GM12878 (cell line): ENCODE measurements around the gene INSIG1. TPM values are rescaled to one million over a fixed set of nuclear protein-coding genes. Genes with fewer than 3 reads are reported as not detected.

ENCODE experiments used
- ATAC-seq: fragments of 200-7000 bp; cut with Tn5 transposase; 3 replicates; pipeline ENCODE4 v1.9.1; 2020; ENCODE audit warnings: mild to moderate bottlenecking, moderate library complexity
- BruUV-seq: library from RNA; stranded (reverse); fragments of 400-500 nt; replicated peaks from 2 replicates; lab custom pipeline; 2021; lab: Mats Ljungman, UMichigan
- CTCF ChIA-PET: fragments of 300-600 bp; sonication (Branson Sonifier 250); formaldehyde crosslinking; extraction: SDS; loops from one replicate; lab custom pipeline; 2021; ENCODE audit warnings: inconsistent platforms; lab: Yijun Ruan, JAX
- POLR2A ChIA-PET: fragments of 350-600 bp; formaldehyde crosslinking; extraction: SDS; loops from one replicate; lab custom pipeline; 2021; ENCODE audit warnings: inconsistent platforms; lab: Charles Lee
- RAD21 ChIA-PET: fragments of 300-600 bp; sonication (Branson Sonifier 250); formaldehyde crosslinking; loops from one replicate; lab custom pipeline; 2023; ENCODE audit warnings: antibody characterized with exemption; ENCODE audit not compliant: unreplicated experiment; lab: Charles Lee
- SMC1A ChIA-PET: fragments of 300-600 bp; sonication (Branson Sonifier 250); formaldehyde crosslinking; loops from one replicate; lab custom pipeline; 2023; ENCODE audit not compliant: unreplicated experiment, uncharacterized antibody; lab: Charles Lee
- DNase-seq: peaks from one replicate; pipeline ENCODE4 v3.0.0-alpha.2; 2011; ENCODE audit warnings: low read depth, low spot score
- FAIRE-seq: peaks from 3 replicates; lab custom pipeline; 2011; peaks lifted over from hg19 to GRCh38; lab: Jason Lieb, UNC
- H2AFZ ChIP-seq: 2 replicates; pipeline ENCODE4 v1.6.0; 2011; ENCODE audit warnings: low read depth, low read length, control low read depth; ENCODE audit not compliant: control insufficient read depth
- H3K27ac ChIP-seq: 2 replicates; pipeline ENCODE4 v1.5.1; 2011; ENCODE audit warnings: control low read depth; ENCODE audit not compliant: control insufficient read depth, insufficient read depth
- H3K27me3 ChIP-seq, 2 experiments: replicated peaks in 1 of 2; 2 replicates each; pipeline versions ENCODE4 v1.6.0 to v1.6.1; 2011; ENCODE audit warnings: low read length in 1 of 2; ENCODE audit not compliant: control insufficient read depth in 2 of 2, insufficient read depth in 2 of 2
- H3K36me3 ChIP-seq, 2 experiments: 2 replicates each; pipeline ENCODE4 v1.5.1; 2011; ENCODE audit warnings: low read length in 1 of 2; ENCODE audit not compliant: control insufficient read depth in 2 of 2, insufficient read depth in 2 of 2
- H3K4me1 ChIP-seq: 2 replicates; pipeline ENCODE4 v1.6.1; 2011; ENCODE audit warnings: mild to moderate bottlenecking, low read length, moderate library complexity, mixed read lengths; ENCODE audit not compliant: control insufficient read depth, insufficient read depth
- H3K4me2 ChIP-seq: 2 replicates; pipeline ENCODE4 v1.6.0; 2011; ENCODE audit warnings: control low read depth; ENCODE audit not compliant: control insufficient read depth, insufficient read depth
- H3K4me3 ChIP-seq: fragments of 200-600 bp; sonication (generic); 2 replicates; pipeline ENCODE4 v1.5.1; 2016
- H3K79me2 ChIP-seq: 2 replicates; pipeline ENCODE4 v1.6.0; 2011; ENCODE audit warnings: low read length; ENCODE audit not compliant: control insufficient read depth, insufficient read depth
- H3K9ac ChIP-seq: 2 replicates; pipeline ENCODE4 v1.8.0; 2011; ENCODE audit warnings: low read length, control low read depth, mixed read lengths; ENCODE audit not compliant: control insufficient read depth, insufficient read depth
- H3K9me3 ChIP-seq: replicated peaks from 3 replicates; pipeline ENCODE4 v1.5.1; 2011; ENCODE audit warnings: mild to moderate bottlenecking, low read length; ENCODE audit not compliant: control insufficient read depth, insufficient read depth
- H4K20me1 ChIP-seq: 2 replicates; pipeline ENCODE4 v1.6.0; 2011; ENCODE audit not compliant: control insufficient read depth, insufficient read depth
- ASH2L ChIP-seq: fragments of 300-600, 200-600 bp; sonication (generic); IDR thresholded peaks from 2 replicates; pipeline ENCODE4 v1.6.1; 2017; ENCODE audit warnings: low read depth, mild to moderate bottlenecking, borderline replicate concordance
- BHLHE40 ChIP-seq, 2 experiments: fragments of 450-650 bp in 1 of 2; IDR thresholded peaks; 2 replicates each; pipeline ENCODE4 v1.6.1; 2011 to 2017; ENCODE audit warnings: low read depth in 2 of 2, borderline replicate concordance in 1 of 2, improper control_type of control experiment in 1 of 2, low read length in 1 of 2, mild to moderate bottlenecking in 1 of 2
- MYB ChIP-seq: fragments of 150-350 bp; IDR thresholded peaks from 2 replicates; pipeline ENCODE4 v1.6.1; 2014; ENCODE audit warnings: mild to moderate bottlenecking, low read depth, low read length, borderline replicate concordance
- RAD51 ChIP-seq: fragments of 450-650 bp; IDR thresholded peaks from 2 replicates; pipeline ENCODE4 v1.6.1; 2016; ENCODE audit warnings: moderate library complexity, mild to moderate bottlenecking, inconsistent platforms
- RCOR1 ChIP-seq: conservative IDR thresholded peaks from 2 replicates; pipeline ENCODE4 v1.6.1; 2012; ENCODE audit warnings: low read depth, low read length, improper control_type of control experiment
- SMARCA5 ChIP-seq: fragments of 450-650 bp; IDR thresholded peaks from 2 replicates; pipeline ENCODE4 v1.6.1; 2017; ENCODE audit warnings: mild to moderate bottlenecking
- TAF1 ChIP-seq: IDR thresholded peaks from 2 replicates; pipeline ENCODE4 v1.6.1; 2011; ENCODE audit warnings: mild to moderate bottlenecking, low read depth, low read length, borderline replicate concordance
- YBX1 ChIP-seq: fragments of 450-650 bp; IDR thresholded peaks from 2 replicates; pipeline ENCODE4 v1.6.1; 2016; ENCODE audit warnings: antibody characterized with exemption
- WGBS: methylation state at CpG from one replicate; pipeline ENCODE4 v1.1.6; 2016; ENCODE audit warnings: low lambda C conversion rate; ENCODE audit not compliant: insufficient replicate concordance, insufficient coverage; ENCODE audit errors: missing lambda C conversion rate; 5-methylcytosine and 5-hydroxymethylcytosine counted together
- in situ Hi-C: fragments of 300-500 bp; cut with MboI; formaldehyde crosslinking; loops from 9 replicates; pipeline ENCODE4 v1.14.3; 2018; ENCODE audit warnings: mixed read lengths
- intact Hi-C: fragments of 100-400 bp; cut with micrococcal nuclease; formaldehyde crosslinking; loops from one replicate; pipeline ENCODE4 v1.14.2; 2022; ENCODE audit not compliant: unreplicated experiment
- polyA plus RNA-seq, 11 experiments: library from polyadenylated mRNA; depleted of rRNA in 4 of 11; unstranded in 6 of 11; stranded (reverse) in 5 of 11; fragments of >200 nt; fragmentation: Nextera tagmentation in 4 of 11; fragmentation: Illumina TruSeq in 1 of 11; extraction: Ambion mirVana in 4 of 11; extraction: Trizol in 1 of 11; gene quantifications; 1 replicate in 1 of 11; 2 replicates in 10 of 11; pipeline versions ENCODE4 v1.2.1 to v1.2.3, GENCODE V29; 2011 to 2016; ENCODE audit warnings: inconsistent platforms in 2 of 11, missing spikeins in 2 of 11, low read depth in 1 of 11
- total RNA-seq, 4 experiments: library from RNA; depleted of rRNA in 3 of 4; stranded (reverse); fragments of >200 nt in 3 of 4; fragmentation: Illumina TruSeq in 1 of 4; extraction: Trizol in 1 of 4; gene quantifications; 2 replicates each; pipeline versions ENCODE4 v1.2.1 to v1.2.3, GENCODE V29; 2013 to 2021
- TF ChIP-seq, protein P1 (sequence below): IDR thresholded peaks from 2 replicates; pipeline ENCODE4 v1.6.1; 2012; ENCODE audit warnings: improper control_type of control experiment, low read depth, low read length; ENCODE audit not compliant: insufficient replicate concordance
- TF ChIP-seq, protein P2 (sequence below): IDR thresholded peaks from 2 replicates; pipeline ENCODE4 v1.6.1; 2012; ENCODE audit warnings: low read depth, low read length, improper control_type of control experiment
- TF ChIP-seq, protein P3 (sequence below): IDR thresholded peaks from 2 replicates; pipeline ENCODE4 v1.6.1; 2012; ENCODE audit warnings: mild to moderate bottlenecking, low read depth, low read length
- TF ChIP-seq, protein P4 (sequence below): IDR thresholded peaks from 2 replicates; pipeline ENCODE4 v1.6.1; 2012; ENCODE audit warnings: low read length, inconsistent platforms

The INSIG1 gene
- total and polyA plus RNA-seq, 10 of the 15 experiments (the other 5 are each of a cell fraction or from before 2014, with no cell fraction given): 29.6 to 168 (median 91.1) TPM

DNA sequence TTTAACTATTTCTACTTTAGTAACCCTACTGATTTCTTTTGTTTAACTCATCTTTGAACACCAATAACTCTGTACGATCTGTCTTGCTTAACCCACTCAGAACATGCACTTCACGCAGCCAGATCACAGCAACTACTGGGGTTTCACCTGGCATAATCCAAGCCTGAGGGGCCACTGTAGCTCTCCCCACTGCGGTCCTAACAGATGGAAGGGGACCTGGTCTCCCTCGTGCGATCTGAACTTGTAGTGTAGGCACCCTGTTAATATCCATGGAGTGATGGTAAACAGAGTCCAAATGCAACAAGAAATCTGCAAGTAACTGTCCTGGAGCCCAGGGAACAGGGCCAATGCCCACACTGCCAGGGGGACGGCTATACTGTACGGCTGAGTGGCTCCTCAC lies 45.5 kb downstream of the INSIG1 start:
- Histone ChIP-seq H3K36me3 (no peaks in the 10 kb centered on the region), H2AFZ (no peak overlapping the region), H4K20me1 (no peaks in the 10 kb centered on the region), H3K27me3 (no peaks in the 10 kb centered on the region), H3K79me2 (no peaks in the 10 kb centered on the region), H3K9me3 (no peaks in the 10 kb centered on the region; the same call in 2 of the 3 replicates), H3K4me3 (no peak overlapping the region), H3K9ac (no peak overlapping the region), H3K27ac (no peak overlapping the region), H3K4me1 (peaks cover 8% of the 10 kb centered on the region), H3K4me2 (no peak overlapping the region)
- no peak for DNase-seq
- peak; percentile 59 for FAIRE-seq
- 59% methylated on average over 7 of the region's 7 CpGs for WGBS
- ChIA-PET CTCF (interaction anchor here (2.0 to 3.5 kb wide), 2 partner anchors 152 to 416 kb away, joined by 13 to 37 read pairs; no protein-coding TSS in a partner anchor), RAD21 (interaction anchor here (0.9 to 2.4 kb wide), 3 partner anchors 45 to 416 kb away, joined by 3 to 10 read pairs (median 8); partner anchors contain the start of gene INSIG1), SMC1A (interaction anchor here (0.5 to 3.4 kb wide), 5 partner anchors 44 to 415 kb away, joined by 3 to 31 read pairs (median 3); no protein-coding TSS in a partner anchor), POLR2A (interaction anchor here (0.5 to 1.1 kb wide), 2 partner anchors 46 to 250 kb away, joined by 4 read pairs; partner anchors contain the start of gene INSIG1)
- no peak for ATAC-seq
- in situ Hi-C loops: loop anchor here (5.0 kb wide), 2 partner anchors 156 to 416 kb away; no protein-coding TSS in a partner anchor
- BruUV-seq: no TSS peak
- intact Hi-C loops: loop anchor here (5.0 to 10.0 kb wide), 3 partner anchors 136 to 431 kb away; partner anchors contain the start of gene PAXIP1
- TF ChIP-seq, protein P1, sequence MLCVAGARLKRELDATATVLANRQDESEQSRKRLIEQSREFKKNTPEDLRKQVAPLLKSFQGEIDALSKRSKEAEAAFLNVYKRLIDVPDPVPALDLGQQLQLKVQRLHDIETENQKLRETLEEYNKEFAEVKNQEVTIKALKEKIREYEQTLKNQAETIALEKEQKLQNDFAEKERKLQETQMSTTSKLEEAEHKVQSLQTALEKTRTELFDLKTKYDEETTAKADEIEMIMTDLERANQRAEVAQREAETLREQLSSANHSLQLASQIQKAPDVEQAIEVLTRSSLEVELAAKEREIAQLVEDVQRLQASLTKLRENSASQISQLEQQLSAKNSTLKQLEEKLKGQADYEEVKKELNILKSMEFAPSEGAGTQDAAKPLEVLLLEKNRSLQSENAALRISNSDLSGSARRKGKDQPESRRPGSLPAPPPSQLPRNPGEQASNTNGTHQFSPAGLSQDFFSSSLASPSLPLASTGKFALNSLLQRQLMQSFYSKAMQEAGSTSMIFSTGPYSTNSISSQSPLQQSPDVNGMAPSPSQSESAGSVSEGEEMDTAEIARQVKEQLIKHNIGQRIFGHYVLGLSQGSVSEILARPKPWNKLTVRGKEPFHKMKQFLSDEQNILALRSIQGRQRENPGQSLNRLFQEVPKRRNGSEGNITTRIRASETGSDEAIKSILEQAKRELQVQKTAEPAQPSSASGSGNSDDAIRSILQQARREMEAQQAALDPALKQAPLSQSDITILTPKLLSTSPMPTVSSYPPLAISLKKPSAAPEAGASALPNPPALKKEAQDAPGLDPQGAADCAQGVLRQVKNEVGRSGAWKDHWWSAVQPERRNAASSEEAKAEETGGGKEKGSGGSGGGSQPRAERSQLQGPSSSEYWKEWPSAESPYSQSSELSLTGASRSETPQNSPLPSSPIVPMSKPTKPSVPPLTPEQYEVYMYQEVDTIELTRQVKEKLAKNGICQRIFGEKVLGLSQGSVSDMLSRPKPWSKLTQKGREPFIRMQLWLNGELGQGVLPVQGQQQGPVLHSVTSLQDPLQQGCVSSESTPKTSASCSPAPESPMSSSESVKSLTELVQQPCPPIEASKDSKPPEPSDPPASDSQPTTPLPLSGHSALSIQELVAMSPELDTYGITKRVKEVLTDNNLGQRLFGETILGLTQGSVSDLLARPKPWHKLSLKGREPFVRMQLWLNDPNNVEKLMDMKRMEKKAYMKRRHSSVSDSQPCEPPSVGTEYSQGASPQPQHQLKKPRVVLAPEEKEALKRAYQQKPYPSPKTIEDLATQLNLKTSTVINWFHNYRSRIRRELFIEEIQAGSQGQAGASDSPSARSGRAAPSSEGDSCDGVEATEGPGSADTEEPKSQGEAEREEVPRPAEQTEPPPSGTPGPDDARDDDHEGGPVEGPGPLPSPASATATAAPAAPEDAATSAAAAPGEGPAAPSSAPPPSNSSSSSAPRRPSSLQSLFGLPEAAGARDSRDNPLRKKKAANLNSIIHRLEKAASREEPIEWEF: no peak
- no peak for TF ChIP-seq ASH2L
- TF ChIP-seq RCOR1: no peak
- TF ChIP-seq YBX1: no peak
- TF ChIP-seq, protein P2, sequence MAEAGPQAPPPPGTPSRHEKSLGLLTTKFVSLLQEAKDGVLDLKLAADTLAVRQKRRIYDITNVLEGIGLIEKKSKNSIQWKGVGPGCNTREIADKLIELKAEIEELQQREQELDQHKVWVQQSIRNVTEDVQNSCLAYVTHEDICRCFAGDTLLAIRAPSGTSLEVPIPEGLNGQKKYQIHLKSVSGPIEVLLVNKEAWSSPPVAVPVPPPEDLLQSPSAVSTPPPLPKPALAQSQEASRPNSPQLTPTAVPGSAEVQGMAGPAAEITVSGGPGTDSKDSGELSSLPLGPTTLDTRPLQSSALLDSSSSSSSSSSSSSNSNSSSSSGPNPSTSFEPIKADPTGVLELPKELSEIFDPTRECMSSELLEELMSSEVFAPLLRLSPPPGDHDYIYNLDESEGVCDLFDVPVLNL: no peak
- TF ChIP-seq, protein P3, sequence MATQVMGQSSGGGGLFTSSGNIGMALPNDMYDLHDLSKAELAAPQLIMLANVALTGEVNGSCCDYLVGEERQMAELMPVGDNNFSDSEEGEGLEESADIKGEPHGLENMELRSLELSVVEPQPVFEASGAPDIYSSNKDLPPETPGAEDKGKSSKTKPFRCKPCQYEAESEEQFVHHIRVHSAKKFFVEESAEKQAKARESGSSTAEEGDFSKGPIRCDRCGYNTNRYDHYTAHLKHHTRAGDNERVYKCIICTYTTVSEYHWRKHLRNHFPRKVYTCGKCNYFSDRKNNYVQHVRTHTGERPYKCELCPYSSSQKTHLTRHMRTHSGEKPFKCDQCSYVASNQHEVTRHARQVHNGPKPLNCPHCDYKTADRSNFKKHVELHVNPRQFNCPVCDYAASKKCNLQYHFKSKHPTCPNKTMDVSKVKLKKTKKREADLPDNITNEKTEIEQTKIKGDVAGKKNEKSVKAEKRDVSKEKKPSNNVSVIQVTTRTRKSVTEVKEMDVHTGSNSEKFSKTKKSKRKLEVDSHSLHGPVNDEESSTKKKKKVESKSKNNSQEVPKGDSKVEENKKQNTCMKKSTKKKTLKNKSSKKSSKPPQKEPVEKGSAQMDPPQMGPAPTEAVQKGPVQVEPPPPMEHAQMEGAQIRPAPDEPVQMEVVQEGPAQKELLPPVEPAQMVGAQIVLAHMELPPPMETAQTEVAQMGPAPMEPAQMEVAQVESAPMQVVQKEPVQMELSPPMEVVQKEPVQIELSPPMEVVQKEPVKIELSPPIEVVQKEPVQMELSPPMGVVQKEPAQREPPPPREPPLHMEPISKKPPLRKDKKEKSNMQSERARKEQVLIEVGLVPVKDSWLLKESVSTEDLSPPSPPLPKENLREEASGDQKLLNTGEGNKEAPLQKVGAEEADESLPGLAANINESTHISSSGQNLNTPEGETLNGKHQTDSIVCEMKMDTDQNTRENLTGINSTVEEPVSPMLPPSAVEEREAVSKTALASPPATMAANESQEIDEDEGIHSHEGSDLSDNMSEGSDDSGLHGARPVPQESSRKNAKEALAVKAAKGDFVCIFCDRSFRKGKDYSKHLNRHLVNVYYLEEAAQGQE: no peak
- TF ChIP-seq SMARCA5: no peak
- no peak for TF ChIP-seq MYB
- TF ChIP-seq TAF1: no peak
- TF ChIP-seq, protein P4, sequence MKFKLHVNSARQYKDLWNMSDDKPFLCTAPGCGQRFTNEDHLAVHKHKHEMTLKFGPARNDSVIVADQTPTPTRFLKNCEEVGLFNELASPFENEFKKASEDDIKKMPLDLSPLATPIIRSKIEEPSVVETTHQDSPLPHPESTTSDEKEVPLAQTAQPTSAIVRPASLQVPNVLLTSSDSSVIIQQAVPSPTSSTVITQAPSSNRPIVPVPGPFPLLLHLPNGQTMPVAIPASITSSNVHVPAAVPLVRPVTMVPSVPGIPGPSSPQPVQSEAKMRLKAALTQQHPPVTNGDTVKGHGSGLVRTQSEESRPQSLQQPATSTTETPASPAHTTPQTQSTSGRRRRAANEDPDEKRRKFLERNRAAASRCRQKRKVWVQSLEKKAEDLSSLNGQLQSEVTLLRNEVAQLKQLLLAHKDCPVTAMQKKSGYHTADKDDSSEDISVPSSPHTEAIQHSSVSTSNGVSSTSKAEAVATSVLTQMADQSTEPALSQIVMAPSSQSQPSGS: no peak
- no peak for TF ChIP-seq BHLHE40 (IDR thresholded peaks at IDR 0.05; ENCODE audit: borderline replicate concordance in 1 of 2, low read depth in 2 of 2, low read length in 1 of 2)
- TF ChIP-seq RAD51: no peak
